PC-9 (cell line): ENCODE results near the gene ST8SIA6. TPM values are rescaled to one million over a fixed set of nuclear protein-coding genes. Genes with fewer than 3 reads are reported as not detected.

Source experiments
- BruUV-seq: library from RNA; stranded (reverse); fragments of 400-500 nt; replicated peaks from 2 replicates; lab custom pipeline; 2021; lab: Mats Ljungman, UMichigan
- CTCF ChIA-PET: fragments of 300-600 bp; sonication (Branson Sonifier 250); formaldehyde crosslinking; loops from one replicate; lab custom pipeline; 2022; ENCODE audit warnings: antibody characterized with exemption; lab: Charles Lee
- POLR2A ChIA-PET: fragments of 300-600 bp; sonication (Branson Sonifier 250); formaldehyde crosslinking; loops from one replicate; lab custom pipeline; 2022; ENCODE audit warnings: antibody characterized with exemption; ENCODE audit not compliant: unreplicated experiment; lab: Charles Lee
- DNase-seq, 2 experiments: peaks; one replicate each; pipeline versions ENCODE4 v3.0.0 to v3.0.0-alpha.2; 2015 to 2022; ENCODE audit warnings: mixed read lengths in 1 of 2
- H2AFZ ChIP-seq: fragments of 200-600 bp; sonication (generic); 2 replicates; pipeline ENCODE4 v1.8.1; 2017; ENCODE audit warnings: antibody characterized with exemption
- H3F3A ChIP-seq: fragments of 200-600 bp; sonication (generic); 2 replicates; pipeline ENCODE4 v1.8.1; 2017; ENCODE audit warnings: antibody characterized with exemption, mild to moderate bottlenecking, low read depth; ENCODE audit not compliant: insufficient read depth
- H3K27ac ChIP-seq: fragments of 200-600 bp; sonication (generic); 2 replicates; pipeline ENCODE4 v1.6.1; 2016; ENCODE audit warnings: mixed run types
- H3K27me3 ChIP-seq: fragments of 200-600 bp; sonication (generic); 2 replicates; pipeline ENCODE4 v1.6.1; 2016; ENCODE audit warnings: low read depth, mixed run types; ENCODE audit not compliant: insufficient read depth
- H3K36me3 ChIP-seq: fragments of 200-600 bp; sonication (generic); 2 replicates; pipeline ENCODE4 v1.6.1; 2016; ENCODE audit warnings: low read depth, mixed run types
- H3K4me1 ChIP-seq: fragments of 200-600 bp; sonication (generic); replicated peaks from 2 replicates; pipeline ENCODE4 v1.6.1; 2016; ENCODE audit warnings: mixed run types; ENCODE audit not compliant: insufficient read depth
- H3K4me2 ChIP-seq: fragments of 200-600 bp; sonication (generic); 2 replicates; pipeline ENCODE4 v1.6.1; 2017; ENCODE audit warnings: mixed run types
- H3K4me3 ChIP-seq: fragments of 200-600 bp; sonication (generic); 2 replicates; pipeline ENCODE4 v1.6.1; 2016; ENCODE audit warnings: mixed run types
- H3K79me2 ChIP-seq: fragments of 200-600 bp; sonication (generic); 2 replicates; pipeline ENCODE4 v1.6.1; 2017; ENCODE audit warnings: low read depth, mixed run types
- H3K9me2 ChIP-seq: fragments of 200-600 bp; sonication (generic); 2 replicates; pipeline ENCODE4 v1.8.1; 2017; ENCODE audit warnings: mild to moderate bottlenecking; ENCODE audit not compliant: insufficient read depth
- H3K9me3 ChIP-seq: fragments of 200-600 bp; sonication (generic); 2 replicates; pipeline ENCODE4 v1.8.1; 2016; ENCODE audit warnings: low read depth; ENCODE audit not compliant: insufficient read depth
- H4K20me1 ChIP-seq: fragments of 200-600 bp; sonication (generic); 2 replicates; pipeline ENCODE4 v1.8.1; 2017; ENCODE audit not compliant: insufficient read depth
- EZH2 ChIP-seq: fragments of 200-600 bp; sonication (generic); IDR thresholded peaks from 2 replicates; pipeline ENCODE4 v1.8.0; 2017; ENCODE audit warnings: antibody characterized with exemption, low read depth
- intact Hi-C: fragments of 100-400 bp; cut with micrococcal nuclease; formaldehyde crosslinking; loops from one replicate; pipeline ENCODE4 v1.10.0; 2022; ENCODE audit not compliant: unreplicated experiment
- total RNA-seq: library from RNA; stranded (reverse); gene quantifications from 2 replicates; pipeline ENCODE4 v1.2.3, GENCODE V29; 2021
- TF ChIP-seq, protein P1 (sequence below): fragments of 200-600 bp; sonication (generic); conservative IDR thresholded peaks from 2 replicates; pipeline ENCODE4 v1.6.1; 2017; ENCODE audit warnings: mixed run types, antibody characterized with exemption, mild to moderate bottlenecking, moderate library complexity

The ST8SIA6 gene
- total RNA-seq, 1 experiment from 2014 or later, result 2.1 TPM

DNA sequence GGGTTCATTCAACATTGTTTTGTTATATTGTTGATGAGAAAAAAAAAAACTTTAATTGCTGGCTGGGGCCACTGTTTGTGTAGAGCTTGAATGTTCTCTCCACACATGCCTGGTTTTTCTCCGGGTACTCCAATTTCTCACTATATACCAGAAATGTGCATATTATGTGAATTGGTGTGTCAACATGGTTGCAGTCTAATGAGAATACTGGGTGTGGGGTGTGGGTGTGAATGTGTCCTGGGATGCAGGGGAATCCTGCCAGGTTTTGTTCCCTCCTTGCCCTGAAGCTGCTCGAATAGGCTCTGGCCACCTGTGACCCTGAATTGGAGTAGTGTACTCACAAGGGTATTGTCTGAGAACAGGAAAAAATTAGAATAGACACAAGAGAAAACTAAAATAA, 145.0 kb downstream of the ST8SIA6 start:
- no peak overlapping the region for H2AFZ ChIP-seq
- no TSS peak for BruUV-seq
- intact Hi-C loops, result no loop called here
- CTCF ChIA-PET, result no interaction called here
- no peaks in the 10 kb centered on the region for H3K9me3 ChIP-seq
- H3K4me2 ChIP-seq, result no peak overlapping the region
- TF ChIP-seq, protein P1, sequence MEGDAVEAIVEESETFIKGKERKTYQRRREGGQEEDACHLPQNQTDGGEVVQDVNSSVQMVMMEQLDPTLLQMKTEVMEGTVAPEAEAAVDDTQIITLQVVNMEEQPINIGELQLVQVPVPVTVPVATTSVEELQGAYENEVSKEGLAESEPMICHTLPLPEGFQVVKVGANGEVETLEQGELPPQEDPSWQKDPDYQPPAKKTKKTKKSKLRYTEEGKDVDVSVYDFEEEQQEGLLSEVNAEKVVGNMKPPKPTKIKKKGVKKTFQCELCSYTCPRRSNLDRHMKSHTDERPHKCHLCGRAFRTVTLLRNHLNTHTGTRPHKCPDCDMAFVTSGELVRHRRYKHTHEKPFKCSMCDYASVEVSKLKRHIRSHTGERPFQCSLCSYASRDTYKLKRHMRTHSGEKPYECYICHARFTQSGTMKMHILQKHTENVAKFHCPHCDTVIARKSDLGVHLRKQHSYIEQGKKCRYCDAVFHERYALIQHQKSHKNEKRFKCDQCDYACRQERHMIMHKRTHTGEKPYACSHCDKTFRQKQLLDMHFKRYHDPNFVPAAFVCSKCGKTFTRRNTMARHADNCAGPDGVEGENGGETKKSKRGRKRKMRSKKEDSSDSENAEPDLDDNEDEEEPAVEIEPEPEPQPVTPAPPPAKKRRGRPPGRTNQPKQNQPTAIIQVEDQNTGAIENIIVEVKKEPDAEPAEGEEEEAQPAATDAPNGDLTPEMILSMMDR, result no peak
- TF ChIP-seq EZH2, result no peak
- no peaks in the 10 kb centered on the region for H3K9me2 ChIP-seq
- no peak overlapping the region for H3K27ac ChIP-seq
- POLR2A ChIA-PET, result no interaction called here
- H3K4me3 ChIP-seq, result no peak overlapping the region
- H3F3A ChIP-seq, result no peaks in the 10 kb centered on the region
- H3K36me3 ChIP-seq, result no peaks in the 10 kb centered on the region
- H3K27me3 ChIP-seq, result no peaks in the 10 kb centered on the region
- H3K79me2 ChIP-seq, result no peaks in the 10 kb centered on the region
- no peaks in the 10 kb centered on the region for H4K20me1 ChIP-seq
- DNase-seq, result no peak
- no peaks in the 10 kb centered on the region for H3K4me1 ChIP-seq

DNA sequence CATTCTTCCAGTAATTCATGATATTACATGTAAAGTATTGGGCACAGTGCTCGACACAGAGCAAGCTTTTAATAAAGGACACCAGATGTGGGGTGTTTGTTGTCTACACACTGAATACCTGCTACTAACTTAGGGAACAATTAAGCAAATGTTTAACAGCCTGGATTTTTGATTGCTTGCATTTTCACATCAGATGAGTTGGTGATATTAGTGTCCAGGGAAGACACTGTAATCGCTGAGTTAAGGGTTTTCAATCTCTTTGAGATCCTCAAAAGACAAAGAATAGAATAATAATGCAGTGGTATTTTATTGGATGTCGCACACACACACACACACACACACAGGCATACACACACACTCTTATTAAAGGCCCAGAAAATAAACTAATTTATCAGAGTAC, 147.3 kb downstream of the ST8SIA6 start:
- H2AFZ ChIP-seq, result no peak overlapping the region
- no peaks in the 10 kb centered on the region for H3K9me2 ChIP-seq
- no peak overlapping the region for H3K4me3 ChIP-seq
- no TSS peak for BruUV-seq
- H3K27me3 ChIP-seq, result no peaks in the 10 kb centered on the region
- no peak overlapping the region for H3K4me2 ChIP-seq
- CTCF ChIA-PET, result interaction anchor here (0.7 kb wide), 1 partner anchor 469 kb away, joined by 4 read pairs; no protein-coding TSS in a partner anchor
- intact Hi-C loops, result no loop called here
- POLR2A ChIA-PET, result no interaction called here
- no peaks in the 10 kb centered on the region for H3K36me3 ChIP-seq
- H3K27ac ChIP-seq, result no peak overlapping the region
- H4K20me1 ChIP-seq, result no peaks in the 10 kb centered on the region
- H3F3A ChIP-seq, result no peaks in the 10 kb centered on the region
- TF ChIP-seq, protein P1, result no peak
- no peak for TF ChIP-seq EZH2
- H3K79me2 ChIP-seq, result no peaks in the 10 kb centered on the region
- no peaks in the 10 kb centered on the region for H3K4me1 ChIP-seq
- no peaks in the 10 kb centered on the region for H3K9me3 ChIP-seq
- DNase-seq, result no peak

DNA sequence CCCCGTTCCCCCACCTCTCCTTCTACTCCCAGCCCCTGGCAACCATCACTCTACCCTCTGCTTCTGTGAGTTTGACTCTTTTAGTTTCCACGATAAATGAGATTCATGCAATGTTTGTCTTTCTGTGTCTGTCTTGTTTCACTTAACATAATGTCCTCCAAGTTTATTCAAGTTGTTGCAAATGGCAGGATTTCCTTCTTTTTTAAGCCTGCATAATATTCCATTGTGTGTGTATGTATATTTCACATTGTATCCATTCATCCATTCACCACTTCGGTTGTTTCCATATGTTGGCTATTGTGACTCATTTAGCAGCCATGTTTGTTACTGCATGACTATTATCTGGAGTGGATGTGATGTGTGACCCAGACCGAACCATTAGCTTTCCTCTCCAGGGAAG, 162.0 kb downstream of the ST8SIA6 start:
- no peak overlapping the region for H3K27ac ChIP-seq
- no peaks in the 10 kb centered on the region for H3F3A ChIP-seq
- H3K27me3 ChIP-seq, result no peaks in the 10 kb centered on the region
- H3K4me2 ChIP-seq, result no peak overlapping the region
- no peak for TF ChIP-seq EZH2
- TF ChIP-seq, protein P1, result no peak
- H3K79me2 ChIP-seq, result no peaks in the 10 kb centered on the region
- H3K9me3 ChIP-seq, result no peaks in the 10 kb centered on the region
- H3K36me3 ChIP-seq, result no peaks in the 10 kb centered on the region
- no peaks in the 10 kb centered on the region for H4K20me1 ChIP-seq
- ChIA-PET CTCF (no interaction called here), POLR2A (no interaction called here)
- intact Hi-C loops, result loop anchor here (10.0 kb wide), 1 partner anchor 922 kb away; no protein-coding TSS in a partner anchor
- no peak overlapping the region for H2AFZ ChIP-seq
- no peaks in the 10 kb centered on the region for H3K4me1 ChIP-seq
- no TSS peak for BruUV-seq
- no peak overlapping the region for H3K4me3 ChIP-seq
- no peaks in the 10 kb centered on the region for H3K9me2 ChIP-seq
- DNase-seq, result no peak
